NCI-H82 treated with DMSO at 0.1 percent for 48 hours (cell line): ENCODE results near the gene SERPINA6.
"Not testable (repeated sequence)": the region's sequence is repeated elsewhere in the genome, so short reads cannot be mapped to it uniquely, and the experiment has no call there.

ENCODE experiments used
- DNase-seq: peaks from one replicate; lab custom pipeline; 2025; ENCODE audit not compliant: unreplicated experiment; lab: John Stamatoyannopoulos, UW

SERPINA6 gene

GRCh38 chr14:94354638-94355185 is 31.6 kb upstream of the SERPINA6 start:
- DNase-seq = no peak

- DNase-seq = not testable (repeated sequence)
These were observed 31.1 kb upstream of the SERPINA6 start for GRCh38 chr14:94354190-94354589.

GRCh38 chr14:94349276-94349675 is 26.1 kb upstream of the SERPINA6 start:
- no peak for DNase-seq

GRCh38 chr14:94348836-94349235 is 25.7 kb upstream of the SERPINA6 start:
- no peak for DNase-seq

- DNase-seq = no peak
These were observed 23.7 kb upstream of the SERPINA6 start for GRCh38 chr14:94346841-94347240.

GRCh38 chr14:94346065-94346786 is 23.1 kb upstream of the SERPINA6 start:
- DNase-seq = not testable (repeated sequence)

GRCh38 chr14:94345344-94346064 is 22.4 kb upstream of the SERPINA6 start:
- no peak for DNase-seq

- DNase-seq = no peak
These were observed 21.3 kb upstream of the SERPINA6 start for GRCh38 chr14:94344389-94344788.

GRCh38 chr14:94343238-94344005 is 20.3 kb upstream of the SERPINA6 start:
- no peak for DNase-seq

GRCh38 chr14:94342334-94342934 is 19.3 kb upstream of the SERPINA6 start:
- no peak for DNase-seq

GRCh38 chr14:94341656-94342333 is 18.7 kb upstream of the SERPINA6 start:
- no peak for DNase-seq

GRCh38 chr14:94340533-94340932 is 17.4 kb upstream of the SERPINA6 start:
- no peak for DNase-seq

- DNase-seq = no peak
These were observed 14.9 kb upstream of the SERPINA6 start for GRCh38 chr14:94338023-94338422.

GRCh38 chr14:94337274-94337673 is 14.1 kb upstream of the SERPINA6 start:
- DNase-seq = no peak

GRCh38 chr14:94334872-94335271 is 11.7 kb upstream of the SERPINA6 start:
- DNase-seq = no peak

GRCh38 chr14:94332587-94332986 is 9.5 kb upstream of the SERPINA6 start:
- no peak for DNase-seq

- DNase-seq = no peak
These were observed 9.0 kb upstream of the SERPINA6 start for GRCh38 chr14:94332063-94332583.

- DNase-seq = no peak
These were observed 8.3 kb upstream of the SERPINA6 start for GRCh38 chr14:94331462-94331861.

- no peak for DNase-seq
These were observed 7.7 kb upstream of the SERPINA6 start for GRCh38 chr14:94330857-94331256.

- DNase-seq = no peak
These were observed 7.3 kb upstream of the SERPINA6 start for GRCh38 chr14:94330432-94330831.
